Peyer's patch (tissue), 4 donors: Measurements from ENCODE around the gene CACTIN.

ENCODE experiments used
- CTCF ChIP-seq, 6 experiments: fragments of 450-650 bp in 4 of 6; fragments of 200-600 bp in 2 of 6; sonication (generic) in 1 of 6; IDR thresholded peaks; one replicate each; pipeline ENCODE4 v1.5.1; 2017 to 2019; ENCODE audit warnings: antibody characterized with exemption in 6 of 6, mild to moderate bottlenecking in 3 of 6, moderate library complexity in 1 of 6
- POLR2A ChIP-seq, 2 donors: fragments of 450-650 bp; IDR thresholded peaks; one replicate each; pipeline ENCODE4 v1.5.1; 2017; ENCODE audit warnings: antibody characterized with exemption in 2 of 2, mild to moderate bottlenecking in 2 of 2, moderate library complexity in 2 of 2

- TF ChIP-seq POLR2A (IDR thresholded peaks at IDR 0.05) (no peak), CTCF (IDR thresholded peaks at IDR 0.05) (no peak)
These were observed 10.4 kb upstream of the CACTIN start for GRCh38 chr19:3636962-3637361.
